Panc1 (cell line): Measurements from ENCODE around the gene ZNF652. TPM values are rescaled to one million over a fixed set of nuclear protein-coding genes. Genes with fewer than 3 reads are reported as not detected.
"Not testable (repeated sequence)": the region's sequence is repeated elsewhere in the genome, so short reads cannot be mapped to it uniquely, and the experiment has no call there.

ENCODE experiments used
- ATAC-seq: fragments of 200-7000 bp; cut with Tn5 transposase; 2 replicates; pipeline ENCODE4 v1.9.1; 2020; ENCODE audit warnings: mild to moderate bottlenecking, moderate library complexity
- BruUV-seq: library from RNA; stranded (reverse); fragments of 400-500 nt; replicated peaks from 2 replicates; lab custom pipeline; 2021; lab: Mats Ljungman, UMichigan
- CTCF ChIA-PET: fragments of 300-600 bp; sonication (Branson Sonifier 250); formaldehyde crosslinking; loops from one replicate; lab custom pipeline; 2022; ENCODE audit warnings: antibody characterized with exemption; lab: Charles Lee
- POLR2A ChIA-PET: fragments of 300-600 bp; sonication (Branson Sonifier 250); formaldehyde crosslinking; loops from one replicate; lab custom pipeline; 2022; ENCODE audit warnings: antibody characterized with exemption; lab: Charles Lee
- DNase-seq: peaks from one replicate; pipeline ENCODE4 v3.0.0-alpha.2; 2010; ENCODE audit warnings: low read depth, low spot score
- H3K27ac ChIP-seq: 2 replicates; pipeline ENCODE4 v1.5.1; 2011; ENCODE audit warnings: mild to moderate bottlenecking, low read length, inconsistent platforms
- H3K27me3 ChIP-seq: fragments of 200-500 bp; sonication (Bioruptor generic); 2 replicates; pipeline ENCODE4 v1.6.0; 2014; ENCODE audit warnings: low read length, inconsistent platforms; ENCODE audit not compliant: control insufficient read depth, insufficient read depth
- H3K36me3 ChIP-seq: fragments of 200-500 bp; sonication (Bioruptor generic); 2 replicates; pipeline ENCODE4 v1.5.1; 2014; ENCODE audit warnings: inconsistent platforms, mild to moderate bottlenecking, low read length, moderate library complexity; ENCODE audit not compliant: control insufficient read depth, insufficient read depth
- H3K4me1 ChIP-seq: 2 replicates; pipeline ENCODE4 v1.5.1; 2011; ENCODE audit warnings: inconsistent platforms, mild to moderate bottlenecking, low read length, moderate library complexity; ENCODE audit not compliant: control insufficient read depth, insufficient read depth
- H3K4me3 ChIP-seq, 2 experiments: 2 replicates each; pipeline ENCODE4 v1.5.1; 2011 to 2012; ENCODE audit warnings: low read depth in 2 of 2, low read length in 2 of 2, mild to moderate bottlenecking in 2 of 2, inconsistent platforms in 1 of 2, moderate library complexity in 1 of 2
- H3K9me3 ChIP-seq: fragments of 200-500 bp; sonication (Bioruptor generic); 2 replicates; pipeline ENCODE4 v1.5.1; 2014; ENCODE audit warnings: low read depth, mild to moderate bottlenecking, inconsistent platforms, low read length, moderate library complexity; ENCODE audit not compliant: control insufficient read depth, insufficient read depth
- POLR2AphosphoS5 ChIP-seq: IDR thresholded peaks from 2 replicates; pipeline ENCODE4 v1.6.1; 2012; ENCODE audit warnings: mild to moderate bottlenecking, low read depth, low read length, moderate library complexity
- REST ChIP-seq, 2 experiments: IDR thresholded peaks; 2 replicates each; pipeline ENCODE4 v1.6.1; 2011 to 2012; ENCODE audit warnings: low read depth in 2 of 2, control low read depth in 1 of 2, low read length in 1 of 2, mild to moderate bottlenecking in 1 of 2, moderate library complexity in 1 of 2; ENCODE audit not compliant: insufficient read depth in 1 of 2
- SIN3A ChIP-seq: IDR thresholded peaks from 2 replicates; pipeline ENCODE4 v1.6.1; 2012; ENCODE audit warnings: low read depth, mild to moderate bottlenecking, low read length, moderate library complexity, borderline replicate concordance; ENCODE audit not compliant: insufficient read depth
- TCF7L2 ChIP-seq: IDR thresholded peaks from 2 replicates; pipeline ENCODE4 v1.6.1; 2011; ENCODE audit warnings: mild to moderate bottlenecking, low read depth, low read length, inconsistent platforms
- in situ Hi-C: cut with HindIII; loops from 2 replicates; pipeline ENCODE4 v1.10.0; 2016; ENCODE audit warnings: low sequenced_read_pairs, low pct_unique_long_range_greater_than_20kb
- intact Hi-C: fragments of 100-400 bp; cut with micrococcal nuclease; formaldehyde crosslinking; loops from one replicate; pipeline ENCODE4 v1.10.0; 2022; ENCODE audit not compliant: unreplicated experiment
- total RNA-seq: library from RNA; stranded (reverse); gene quantifications from one replicate; pipeline ENCODE4 v1.2.1, GENCODE V29; 2021; ENCODE audit not compliant: unreplicated experiment
- TF ChIP-seq, protein P1 (sequence below): fragments of 450-650 bp; IDR thresholded peaks from 2 replicates; pipeline ENCODE4 v1.5.1; 2017; ENCODE audit warnings: mild to moderate bottlenecking

ZNF652 gene
- total RNA-seq, 1 experiment from 2014 or later, result 42.4 TPM

- H3K27ac ChIP-seq, result no peak overlapping the region
- ATAC-seq, result no peak
- DNase-seq, result no peak
- no peaks in the 10 kb centered on the region for H3K4me1 ChIP-seq
- intact Hi-C loops (no loop called here), in situ Hi-C loops (no loop called here)
- no peaks in the 10 kb centered on the region for H3K27me3 ChIP-seq
- no TSS peak for BruUV-seq
- H3K36me3 ChIP-seq, result no peaks in the 10 kb centered on the region
- POLR2A ChIA-PET, result interaction anchor here (0.6 kb wide), 1 partner anchor 268 kb away, joined by 6 read pairs; no protein-coding TSS in a partner anchor
- TF ChIP-seq POLR2AphosphoS5, result no peak
- no peak for TF ChIP-seq REST (IDR thresholded peaks at IDR 0.05; ENCODE audit: insufficient read depth in 1 of 2, low read depth in 2 of 2, low read length in 1 of 2)
- TF ChIP-seq SIN3A, result no peak
- no peak for TF ChIP-seq TCF7L2
- TF ChIP-seq, protein P1, sequence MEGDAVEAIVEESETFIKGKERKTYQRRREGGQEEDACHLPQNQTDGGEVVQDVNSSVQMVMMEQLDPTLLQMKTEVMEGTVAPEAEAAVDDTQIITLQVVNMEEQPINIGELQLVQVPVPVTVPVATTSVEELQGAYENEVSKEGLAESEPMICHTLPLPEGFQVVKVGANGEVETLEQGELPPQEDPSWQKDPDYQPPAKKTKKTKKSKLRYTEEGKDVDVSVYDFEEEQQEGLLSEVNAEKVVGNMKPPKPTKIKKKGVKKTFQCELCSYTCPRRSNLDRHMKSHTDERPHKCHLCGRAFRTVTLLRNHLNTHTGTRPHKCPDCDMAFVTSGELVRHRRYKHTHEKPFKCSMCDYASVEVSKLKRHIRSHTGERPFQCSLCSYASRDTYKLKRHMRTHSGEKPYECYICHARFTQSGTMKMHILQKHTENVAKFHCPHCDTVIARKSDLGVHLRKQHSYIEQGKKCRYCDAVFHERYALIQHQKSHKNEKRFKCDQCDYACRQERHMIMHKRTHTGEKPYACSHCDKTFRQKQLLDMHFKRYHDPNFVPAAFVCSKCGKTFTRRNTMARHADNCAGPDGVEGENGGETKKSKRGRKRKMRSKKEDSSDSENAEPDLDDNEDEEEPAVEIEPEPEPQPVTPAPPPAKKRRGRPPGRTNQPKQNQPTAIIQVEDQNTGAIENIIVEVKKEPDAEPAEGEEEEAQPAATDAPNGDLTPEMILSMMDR, result no peak
- no peak overlapping the region for H3K4me3 ChIP-seq
- CTCF ChIA-PET, result interaction anchor here (0.6 to 0.7 kb wide), 2 partner anchors 100 to 228 kb away, joined by 3 to 11 read pairs; no protein-coding TSS in a partner anchor
- no peaks in the 10 kb centered on the region for H3K9me3 ChIP-seq
Observed at GRCh38 chr17:49280061-49280460, 82.0 kb downstream of the ZNF652 start.

DNA sequence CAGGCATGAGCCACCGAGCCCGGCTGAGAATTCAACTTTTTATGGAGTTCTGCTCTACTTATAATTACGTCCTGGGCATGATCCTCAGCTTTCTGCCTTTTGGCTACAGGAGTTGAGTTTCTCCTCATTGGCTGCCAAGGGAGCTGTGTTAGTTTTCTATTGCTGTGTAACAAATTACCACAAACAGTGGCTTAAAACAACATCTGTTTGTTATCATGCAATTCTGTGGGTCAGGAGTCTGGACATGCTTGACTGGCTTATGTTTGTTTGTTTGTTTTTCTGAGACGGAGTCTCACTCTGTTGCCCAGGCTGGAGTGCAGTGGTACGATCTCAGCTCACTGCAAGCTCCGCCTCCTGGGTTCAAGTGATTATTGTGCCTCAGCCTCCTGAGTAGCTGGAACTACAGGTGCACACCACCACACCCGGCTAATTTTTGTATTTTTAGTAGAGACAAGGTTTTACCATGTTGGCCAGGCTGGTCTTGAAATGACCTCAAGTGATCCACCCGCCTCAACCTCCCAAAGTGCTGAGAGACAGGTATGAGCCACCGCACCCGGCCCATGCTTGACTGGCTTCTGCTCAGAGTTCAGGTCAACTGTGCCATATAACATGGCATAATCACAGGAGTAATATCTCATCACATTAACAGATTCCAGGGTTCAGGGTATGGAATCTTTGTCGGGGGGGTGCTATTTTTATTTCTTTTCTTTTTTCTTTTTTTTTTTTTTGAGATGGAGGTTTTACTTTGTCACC lies 82.6 kb downstream of the ZNF652 start:
- in situ Hi-C loops, H3K27me3 ChIP-seq, ATAC-seq, H3K4me1 ChIP-seq, H3K4me3 ChIP-seq, H3K27ac ChIP-seq, DNase-seq, BruUV-seq, H3K9me3 ChIP-seq, intact Hi-C loops, H3K36me3 ChIP-seq: not testable (repeated sequence)
- POLR2A ChIA-PET, result interaction anchor here (0.6 kb wide), 1 partner anchor 267 kb away, joined by 6 read pairs; no protein-coding TSS in a partner anchor
- CTCF ChIA-PET, result interaction anchor here (0.6 kb wide), 1 partner anchor 227 kb away, joined by 3 read pairs; no protein-coding TSS in a partner anchor

- ATAC-seq (no peak), DNase-seq (no peak)
- Histone ChIP-seq H3K27ac (no peak overlapping the region), H3K4me3 (no peak overlapping the region), H3K9me3 (no peaks in the 10 kb centered on the region), H3K27me3 (no peaks in the 10 kb centered on the region), H3K4me1 (no peaks in the 10 kb centered on the region), H3K36me3 (no peaks in the 10 kb centered on the region)
- in situ Hi-C loops (no loop called here), intact Hi-C loops (no loop called here)
- no TSS peak for BruUV-seq
- POLR2A ChIA-PET, result no interaction called here
- CTCF ChIA-PET, result interaction anchor here (0.5 kb wide), 1 partner anchor 46 kb away, joined by 3 read pairs; no protein-coding TSS in a partner anchor
- TF ChIP-seq SIN3A (no peak), TCF7L2 (no peak), POLR2AphosphoS5 (no peak), REST (IDR thresholded peaks at IDR 0.05; ENCODE audit: insufficient read depth in 1 of 2, low read depth in 2 of 2, low read length in 1 of 2) (no peak)
- TF ChIP-seq, protein P1, result no peak
Observed at GRCh38 chr17:49278076-49278475, 84.0 kb downstream of the ZNF652 start.
